WERI-Rb-1 (cell line): ENCODE measurements around the gene CIAPIN1.

ENCODE experiments used
- DNase-seq: peaks from one replicate; pipeline ENCODE4 v3.0.0-alpha.2; 2020
- H3K27ac ChIP-seq: fragments of 250-450 bp; sonication (Bioruptor Pico); 2 replicates; pipeline ENCODE4 v1.5.1; 2020; ENCODE audit warnings: mild to moderate bottlenecking, moderate library complexity
- H3K27me3 ChIP-seq: fragments of 250-450 bp; sonication (Bioruptor Pico); 2 replicates; pipeline ENCODE4 v1.5.1; 2021; ENCODE audit warnings: mild to moderate bottlenecking, low read depth, moderate library complexity; ENCODE audit not compliant: insufficient read depth, severe bottlenecking
- H3K36me3 ChIP-seq: fragments of 250-450 bp; sonication (Bioruptor Pico); 2 replicates; pipeline ENCODE4 v1.5.1; 2020; ENCODE audit warnings: mild to moderate bottlenecking, moderate library complexity
- H3K4me3 ChIP-seq: 2 replicates; pipeline ENCODE4 v1.5.1; 2011; ENCODE audit warnings: low read depth, mild to moderate bottlenecking, control low read depth, low read length
- H3K9me3 ChIP-seq: fragments of 250-450 bp; sonication (Bioruptor Pico); 2 replicates; pipeline ENCODE4 v1.5.1; 2021; ENCODE audit warnings: mild to moderate bottlenecking, moderate library complexity; ENCODE audit not compliant: severe bottlenecking
- TF ChIP-seq, protein P1 (sequence below): IDR thresholded peaks from 2 replicates; pipeline ENCODE4 v1.5.1; 2011; ENCODE audit warnings: low read depth, mild to moderate bottlenecking, control low read depth, inconsistent platforms, low read length

CIAPIN1 gene

DNA sequence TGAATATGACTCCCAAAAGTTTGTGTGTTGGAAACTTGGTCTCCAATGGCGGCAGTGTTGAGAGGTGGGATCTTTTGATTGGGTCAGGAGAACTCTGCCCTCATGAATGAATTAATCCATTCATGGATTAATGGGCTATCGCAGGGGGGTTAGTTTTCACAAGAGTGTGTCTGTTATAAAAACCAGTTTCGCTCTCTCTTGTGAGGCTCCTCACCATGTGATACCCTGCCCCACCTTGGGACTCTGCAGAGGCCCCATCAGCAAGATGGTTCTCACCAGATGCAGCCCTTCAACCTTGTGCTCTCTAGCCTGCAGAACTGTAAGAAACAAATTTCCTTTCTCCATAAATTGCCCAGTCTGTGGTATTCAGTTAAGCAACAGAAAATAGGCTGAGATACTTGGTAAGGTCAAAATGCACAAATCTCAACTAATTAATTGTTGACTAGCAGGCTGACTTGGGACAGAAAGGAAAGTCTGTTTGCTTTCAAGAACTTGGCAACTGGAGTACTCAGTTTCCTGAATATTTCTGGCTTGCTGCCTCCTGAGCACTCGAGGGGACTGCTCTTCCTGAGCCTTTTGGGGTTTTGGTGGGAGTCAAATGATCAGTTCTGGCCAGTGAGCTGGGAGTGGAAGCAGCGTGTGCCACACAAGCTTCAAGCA lies 56.4 kb downstream of the CIAPIN1 start:
- DNase-seq: no peak
- TF ChIP-seq, protein P1, sequence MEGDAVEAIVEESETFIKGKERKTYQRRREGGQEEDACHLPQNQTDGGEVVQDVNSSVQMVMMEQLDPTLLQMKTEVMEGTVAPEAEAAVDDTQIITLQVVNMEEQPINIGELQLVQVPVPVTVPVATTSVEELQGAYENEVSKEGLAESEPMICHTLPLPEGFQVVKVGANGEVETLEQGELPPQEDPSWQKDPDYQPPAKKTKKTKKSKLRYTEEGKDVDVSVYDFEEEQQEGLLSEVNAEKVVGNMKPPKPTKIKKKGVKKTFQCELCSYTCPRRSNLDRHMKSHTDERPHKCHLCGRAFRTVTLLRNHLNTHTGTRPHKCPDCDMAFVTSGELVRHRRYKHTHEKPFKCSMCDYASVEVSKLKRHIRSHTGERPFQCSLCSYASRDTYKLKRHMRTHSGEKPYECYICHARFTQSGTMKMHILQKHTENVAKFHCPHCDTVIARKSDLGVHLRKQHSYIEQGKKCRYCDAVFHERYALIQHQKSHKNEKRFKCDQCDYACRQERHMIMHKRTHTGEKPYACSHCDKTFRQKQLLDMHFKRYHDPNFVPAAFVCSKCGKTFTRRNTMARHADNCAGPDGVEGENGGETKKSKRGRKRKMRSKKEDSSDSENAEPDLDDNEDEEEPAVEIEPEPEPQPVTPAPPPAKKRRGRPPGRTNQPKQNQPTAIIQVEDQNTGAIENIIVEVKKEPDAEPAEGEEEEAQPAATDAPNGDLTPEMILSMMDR: no peak
- no peaks in the 10 kb centered on the region for H3K36me3 ChIP-seq
- H3K9me3 ChIP-seq: no peaks in the 10 kb centered on the region
- no peaks in the 10 kb centered on the region for H3K27me3 ChIP-seq
- H3K27ac ChIP-seq: no peak overlapping the region
- no peak overlapping the region for H3K4me3 ChIP-seq

DNA sequence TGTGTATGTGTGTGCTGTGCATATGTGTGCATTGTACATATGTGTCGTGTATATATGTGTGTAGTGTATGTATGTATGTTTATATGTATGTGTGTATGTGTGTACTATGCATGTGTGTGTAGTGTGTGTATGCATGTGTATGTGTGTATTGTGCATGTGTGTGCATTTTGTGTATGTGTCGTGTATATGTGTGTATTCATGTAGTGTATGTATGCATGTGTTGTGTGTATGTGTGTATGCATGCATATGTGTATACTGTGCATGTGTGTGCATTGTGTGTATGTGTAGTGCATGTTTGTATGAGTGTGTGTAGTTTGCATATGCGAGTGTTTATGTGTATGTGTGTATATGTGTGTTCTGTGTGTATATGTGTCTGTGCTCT lies 58.1 kb downstream of the CIAPIN1 start:
- Histone ChIP-seq H3K27ac (no peak overlapping the region), H3K4me3 (no peak overlapping the region), H3K9me3 (no peaks in the 10 kb centered on the region), H3K36me3 (no peaks in the 10 kb centered on the region), H3K27me3 (no peaks in the 10 kb centered on the region)
- TF ChIP-seq, protein P1: no peak
- DNase-seq: no peak

DNA sequence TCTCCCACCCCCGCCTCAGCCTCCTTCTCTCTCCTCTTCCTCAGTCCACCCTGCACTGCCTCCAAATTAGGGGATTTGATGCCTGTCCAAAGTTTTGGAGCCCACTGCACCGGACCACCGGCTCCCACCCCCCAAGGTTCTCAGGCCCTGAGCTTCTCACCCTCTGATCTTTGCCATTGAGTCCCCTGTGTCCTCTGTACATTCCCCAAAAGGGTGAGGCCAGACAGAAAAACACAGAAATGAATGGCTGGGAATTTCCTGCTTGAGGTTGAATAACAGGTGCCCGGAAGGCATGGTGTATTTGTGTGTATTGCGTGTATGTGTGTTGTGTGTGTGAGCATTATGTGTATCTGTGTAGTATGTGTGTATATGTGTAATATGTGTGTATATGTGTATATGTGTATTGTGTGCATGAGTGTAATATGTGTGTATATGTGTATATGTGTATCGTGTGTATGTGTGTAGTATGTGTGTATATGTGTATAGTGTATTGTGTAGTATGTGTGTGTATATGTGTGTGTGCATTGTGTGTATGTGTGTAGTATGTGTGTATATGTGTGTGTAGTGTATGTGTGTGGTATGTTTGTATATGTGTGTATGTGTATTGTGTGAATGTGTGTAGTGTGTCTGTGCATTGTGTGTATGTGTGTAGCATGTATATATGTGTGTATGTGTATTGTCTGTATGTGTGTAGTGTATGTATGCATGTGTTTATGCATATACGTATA lies 58.7 kb downstream of the CIAPIN1 start:
- no peak for DNase-seq
- TF ChIP-seq, protein P1: no peak
- H3K27ac ChIP-seq: no peak overlapping the region
- H3K9me3 ChIP-seq: no peaks in the 10 kb centered on the region
- no peak overlapping the region for H3K4me3 ChIP-seq
- H3K36me3 ChIP-seq: no peaks in the 10 kb centered on the region
- no peaks in the 10 kb centered on the region for H3K27me3 ChIP-seq

DNA sequence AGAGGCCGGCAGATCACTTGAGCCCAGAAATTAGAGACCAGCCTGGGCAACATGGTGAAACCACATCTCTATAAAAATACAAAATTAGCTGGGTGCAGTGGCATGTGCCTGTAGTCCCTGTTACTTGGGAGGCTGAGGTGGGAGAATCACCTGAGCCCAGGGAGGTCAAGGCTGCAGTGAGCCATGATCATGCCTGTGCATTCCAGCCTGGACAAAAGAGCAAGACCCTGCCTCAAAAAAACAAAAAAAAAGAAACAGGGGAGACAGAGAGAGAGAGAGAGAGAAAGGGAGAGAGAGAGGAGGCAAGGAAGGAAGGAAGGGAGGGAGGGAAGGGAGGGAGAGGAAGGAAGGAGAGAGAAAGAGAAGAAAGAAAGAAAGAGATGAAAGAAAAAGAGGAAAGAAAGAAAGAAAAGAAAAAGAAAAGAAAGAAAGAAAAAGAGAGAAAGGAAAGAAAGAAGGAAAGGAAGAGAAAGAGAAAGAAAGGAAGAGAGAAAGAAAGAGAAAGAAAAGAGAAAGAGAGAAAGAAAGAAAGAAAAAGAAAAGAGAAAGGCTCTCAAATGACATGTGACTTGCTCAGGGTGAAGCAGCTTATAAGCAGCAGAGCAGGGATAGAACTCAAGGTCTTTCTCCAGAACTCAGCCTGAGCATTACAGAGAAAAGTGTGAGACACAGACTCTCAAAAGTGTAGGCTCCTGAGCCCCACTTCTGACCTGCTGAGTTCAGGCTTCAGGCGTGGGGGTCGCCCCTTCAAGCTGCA lies 59.4 kb downstream of the CIAPIN1 start:
- Histone ChIP-seq H3K27ac (no peak overlapping the region), H3K4me3 (no peak overlapping the region), H3K9me3 (no peaks in the 10 kb centered on the region), H3K27me3 (no peaks in the 10 kb centered on the region), H3K36me3 (no peaks in the 10 kb centered on the region)
- DNase-seq: no peak
- TF ChIP-seq, protein P1: no peak

DNA sequence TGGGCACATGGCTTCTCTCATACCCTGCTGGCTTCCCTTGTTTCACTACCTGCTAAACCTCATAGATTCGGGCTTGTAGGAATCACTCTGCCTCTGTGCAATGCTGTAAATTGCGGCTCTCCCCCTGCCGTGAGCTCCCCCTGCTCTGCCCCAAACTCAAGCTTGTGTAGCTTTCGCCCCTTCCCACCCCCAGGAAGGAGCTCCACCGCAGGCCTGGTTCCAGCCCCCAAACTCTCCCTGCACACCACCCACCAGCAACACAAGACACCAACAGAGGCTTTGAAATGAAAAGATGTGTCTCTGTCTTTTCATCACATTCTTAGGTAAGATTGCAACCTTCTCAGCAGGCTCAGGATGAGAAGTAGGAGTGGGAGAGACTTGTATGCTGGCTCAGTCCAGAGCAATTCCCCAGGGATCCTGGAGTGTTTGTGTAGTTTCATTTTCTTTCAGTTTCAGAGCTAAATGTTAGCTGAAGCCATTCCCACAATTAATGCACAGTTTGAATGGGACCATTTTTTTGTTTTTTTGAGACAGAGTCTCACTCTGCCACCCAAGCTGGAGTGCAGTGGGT lies 60.7 kb downstream of the CIAPIN1 start:
- Histone ChIP-seq H3K9me3 (no peaks in the 10 kb centered on the region), H3K4me3 (no peak overlapping the region), H3K27me3 (no peaks in the 10 kb centered on the region), H3K36me3 (no peaks in the 10 kb centered on the region), H3K27ac (no peak overlapping the region)
- DNase-seq: no peak
- TF ChIP-seq, protein P1: no peak
